ENCODE measurements around the gene TCN1. TPM values are rescaled to one million over a fixed set of nuclear protein-coding genes. Genes with fewer than 3 reads are reported as not detected.

Gene TCN1
- total RNA-seq, 1 experiment from 2014 or later = not detected

DNA sequence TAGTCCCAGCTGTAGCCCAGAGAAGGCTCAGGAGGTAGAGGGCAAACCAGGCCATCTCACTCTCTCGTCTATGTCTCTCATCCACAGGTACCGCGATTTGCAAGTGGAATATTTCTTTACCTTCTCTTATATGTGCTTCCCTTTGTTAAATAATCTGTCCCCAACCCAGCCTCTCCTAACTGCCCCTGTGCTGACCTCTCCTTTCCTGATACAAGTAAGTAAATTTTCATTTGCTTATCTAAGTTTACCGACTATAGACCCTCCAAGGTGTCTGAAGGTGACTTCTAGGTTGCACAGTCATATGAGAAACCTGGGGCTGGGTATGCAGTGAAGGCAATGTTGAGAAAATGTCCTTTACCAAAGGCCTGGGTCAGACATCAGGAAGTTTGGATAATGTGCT lies 20.9 kb downstream of the TCN1 start, which contains the start of gene CBLIF:
TSS of gene CBLIF (minus strand) at position 101 of the 400 bp plus-strand sequence. CDS start at position 55, 46 bp downstream.
- BruUV-seq (replicated peaks) = no TSS peak
- Histone ChIP-seq H3K27ac (ENCODE audit: low read depth, low read length, poor library complexity, severe bottlenecking) (no peak within 1 kb of the TSS), H3K4me3 (ENCODE audit: low read depth, low read length, poor library complexity, severe bottlenecking) (no peak within 1 kb of the TSS), H3K9me3 (ENCODE audit: low read depth, low read length, poor library complexity, severe bottlenecking) (no peaks in the 10 kb centered on the region), H3K27me3 (replicated peaks; ENCODE audit: insufficient read depth, low read depth, low read length, poor library complexity) (no peaks in the 10 kb centered on the region), H3K4me1 (ENCODE audit: insufficient read depth, low read length, poor library complexity, severe bottlenecking) (no peaks in the 10 kb centered on the region), H3K36me3 (ENCODE audit: insufficient read depth, low read length, poor library complexity, severe bottlenecking) (no peaks in the 10 kb centered on the region)
- intact Hi-C loops (cut with micrococcal nuclease; ENCODE audit: unreplicated experiment) = no loop called here
- ChIA-PET POLR2A (ENCODE audit: low non-redundant PET) (no interaction called here), CTCF (no interaction called here)
- DNase-seq (ENCODE audit: low spot score) = no peak
- no peak for TF ChIP-seq EZH2 (IDR thresholded peaks at IDR 0.05; ENCODE audit: borderline replicate concordance, low read depth, low read length, poor library complexity, severe bottlenecking)

DNA sequence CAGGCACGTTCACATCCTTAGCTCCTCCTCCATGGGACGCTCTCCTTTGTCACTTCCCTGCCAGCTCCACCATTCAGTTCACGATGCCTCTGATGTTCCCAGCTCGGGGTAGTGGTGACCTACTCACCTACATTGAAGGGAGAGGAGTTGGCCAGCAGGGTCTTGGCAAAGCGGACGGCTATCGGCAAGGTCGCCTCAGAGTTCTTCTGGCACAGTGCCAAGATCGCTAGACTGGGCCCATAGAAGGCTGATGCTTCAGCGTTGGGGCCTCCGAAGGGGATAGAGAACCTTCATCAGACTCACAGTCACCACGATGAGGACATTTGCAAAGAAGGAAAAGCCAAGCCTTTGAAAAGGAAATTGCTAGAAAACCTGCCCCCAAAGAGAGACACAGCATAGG lies 24.0 kb downstream of the TCN1 start:
- Histone ChIP-seq H3K4me3 (ENCODE audit: low read depth, low read length, poor library complexity, severe bottlenecking) (no peak overlapping the region), H3K27me3 (replicated peaks; ENCODE audit: insufficient read depth, low read depth, low read length, poor library complexity) (peaks cover 11% of the 10 kb centered on the region), H3K9me3 (ENCODE audit: low read depth, low read length, poor library complexity, severe bottlenecking) (no peaks in the 10 kb centered on the region), H3K4me1 (ENCODE audit: insufficient read depth, low read length, poor library complexity, severe bottlenecking) (no peaks in the 10 kb centered on the region), H3K27ac (ENCODE audit: low read depth, low read length, poor library complexity, severe bottlenecking) (no peak overlapping the region), H3K36me3 (ENCODE audit: insufficient read depth, low read length, poor library complexity, severe bottlenecking) (no peaks in the 10 kb centered on the region)
- no peak for TF ChIP-seq EZH2 (IDR thresholded peaks at IDR 0.05; ENCODE audit: borderline replicate concordance, low read depth, low read length, poor library complexity, severe bottlenecking)
- TF ChIP-seq, protein P1, sequence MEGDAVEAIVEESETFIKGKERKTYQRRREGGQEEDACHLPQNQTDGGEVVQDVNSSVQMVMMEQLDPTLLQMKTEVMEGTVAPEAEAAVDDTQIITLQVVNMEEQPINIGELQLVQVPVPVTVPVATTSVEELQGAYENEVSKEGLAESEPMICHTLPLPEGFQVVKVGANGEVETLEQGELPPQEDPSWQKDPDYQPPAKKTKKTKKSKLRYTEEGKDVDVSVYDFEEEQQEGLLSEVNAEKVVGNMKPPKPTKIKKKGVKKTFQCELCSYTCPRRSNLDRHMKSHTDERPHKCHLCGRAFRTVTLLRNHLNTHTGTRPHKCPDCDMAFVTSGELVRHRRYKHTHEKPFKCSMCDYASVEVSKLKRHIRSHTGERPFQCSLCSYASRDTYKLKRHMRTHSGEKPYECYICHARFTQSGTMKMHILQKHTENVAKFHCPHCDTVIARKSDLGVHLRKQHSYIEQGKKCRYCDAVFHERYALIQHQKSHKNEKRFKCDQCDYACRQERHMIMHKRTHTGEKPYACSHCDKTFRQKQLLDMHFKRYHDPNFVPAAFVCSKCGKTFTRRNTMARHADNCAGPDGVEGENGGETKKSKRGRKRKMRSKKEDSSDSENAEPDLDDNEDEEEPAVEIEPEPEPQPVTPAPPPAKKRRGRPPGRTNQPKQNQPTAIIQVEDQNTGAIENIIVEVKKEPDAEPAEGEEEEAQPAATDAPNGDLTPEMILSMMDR (conservative IDR thresholded peaks at IDR 0.05; ENCODE audit: low read depth, low read length) = no peak
- ChIA-PET CTCF (no interaction called here), POLR2A (ENCODE audit: low non-redundant PET) (interaction anchor here (0.6 kb wide), 1 partner anchor 21 kb away, joined by 3 read pairs; no protein-coding TSS in a partner anchor)
- no peak for DNase-seq (ENCODE audit: low spot score)
- no TSS peak for BruUV-seq (replicated peaks)
- intact Hi-C loops (cut with micrococcal nuclease; ENCODE audit: unreplicated experiment) = no loop called here

DNA sequence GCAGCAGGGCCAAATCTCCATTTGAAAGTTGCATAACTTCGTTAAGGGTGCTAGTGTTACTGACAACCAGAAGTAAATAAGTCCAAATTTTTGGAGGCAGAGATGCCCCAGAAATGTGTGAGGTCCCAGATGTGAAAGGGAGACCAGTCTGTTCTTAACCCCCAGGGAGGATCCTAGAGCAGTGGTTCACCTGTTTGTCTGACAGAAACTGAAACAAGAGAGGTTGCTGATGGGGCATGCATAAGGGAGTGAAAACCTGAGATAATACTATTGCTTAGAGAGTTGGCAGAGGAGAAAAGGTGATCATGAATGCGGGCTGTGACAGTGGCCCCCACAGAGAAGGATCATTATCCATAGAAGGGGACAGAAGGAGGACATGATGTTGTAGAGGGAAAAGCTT lies 24.8 kb downstream of the TCN1 start:
- H3K27ac ChIP-seq (ENCODE audit: low read depth, low read length, poor library complexity, severe bottlenecking) = no peak overlapping the region
- no peak overlapping the region for H3K4me3 ChIP-seq (ENCODE audit: low read depth, low read length, poor library complexity, severe bottlenecking)
- POLR2A ChIA-PET (ENCODE audit: low non-redundant PET) = no interaction called here
- CTCF ChIA-PET = no interaction called here
- TF ChIP-seq, protein P1 (conservative IDR thresholded peaks at IDR 0.05; ENCODE audit: low read depth, low read length) = no peak
- TF ChIP-seq EZH2 (IDR thresholded peaks at IDR 0.05; ENCODE audit: borderline replicate concordance, low read depth, low read length, poor library complexity, severe bottlenecking) = no peak
- no TSS peak for BruUV-seq (replicated peaks)
- H3K4me1 ChIP-seq (ENCODE audit: insufficient read depth, low read length, poor library complexity, severe bottlenecking) = no peaks in the 10 kb centered on the region
- peaks cover 16% of the 10 kb centered on the region for H3K27me3 ChIP-seq (replicated peaks; ENCODE audit: insufficient read depth, low read depth, low read length, poor library complexity)
- intact Hi-C loops (cut with micrococcal nuclease; ENCODE audit: unreplicated experiment) = no loop called here
- no peak for DNase-seq (ENCODE audit: low spot score)
- no peaks in the 10 kb centered on the region for H3K9me3 ChIP-seq (ENCODE audit: low read depth, low read length, poor library complexity, severe bottlenecking)
- no peaks in the 10 kb centered on the region for H3K36me3 ChIP-seq (ENCODE audit: insufficient read depth, low read length, poor library complexity, severe bottlenecking)

DNA sequence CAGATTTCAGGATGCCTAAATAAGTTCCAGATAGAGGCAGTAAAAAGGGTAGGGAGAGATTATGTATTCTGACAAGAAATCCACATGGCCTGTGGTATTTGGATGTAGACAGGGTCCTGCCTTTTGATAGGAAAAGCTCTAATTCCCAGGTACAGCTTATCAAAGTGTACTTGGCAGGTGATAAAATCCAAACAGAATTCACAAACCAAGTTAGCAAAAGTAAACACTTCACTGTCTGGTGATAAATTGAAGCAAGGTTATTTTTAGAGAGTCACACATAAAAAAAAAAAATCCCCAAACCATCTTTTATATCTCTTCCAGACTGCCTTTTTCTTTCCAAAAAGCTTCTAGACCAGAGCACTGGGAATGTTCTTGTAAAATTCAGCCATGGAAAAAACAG lies 26.7 kb downstream of the TCN1 start:
- BruUV-seq (replicated peaks) = no TSS peak
- DNase-seq (ENCODE audit: low spot score) = no peak
- no peak overlapping the region for H3K4me3 ChIP-seq (ENCODE audit: low read depth, low read length, poor library complexity, severe bottlenecking)
- no peaks in the 10 kb centered on the region for H3K36me3 ChIP-seq (ENCODE audit: insufficient read depth, low read length, poor library complexity, severe bottlenecking)
- intact Hi-C loops (cut with micrococcal nuclease; ENCODE audit: unreplicated experiment) = no loop called here
- ChIA-PET CTCF (no interaction called here), POLR2A (ENCODE audit: low non-redundant PET) (no interaction called here)
- H3K27ac ChIP-seq (ENCODE audit: low read depth, low read length, poor library complexity, severe bottlenecking) = no peak overlapping the region
- no peaks in the 10 kb centered on the region for H3K4me1 ChIP-seq (ENCODE audit: insufficient read depth, low read length, poor library complexity, severe bottlenecking)
- TF ChIP-seq EZH2 (IDR thresholded peaks at IDR 0.05; ENCODE audit: borderline replicate concordance, low read depth, low read length, poor library complexity, severe bottlenecking) = no peak
- TF ChIP-seq, protein P1 (conservative IDR thresholded peaks at IDR 0.05; ENCODE audit: low read depth, low read length) = no peak
- H3K27me3 ChIP-seq (replicated peaks; ENCODE audit: insufficient read depth, low read depth, low read length, poor library complexity) = peaks cover 18% of the 10 kb centered on the region
- H3K9me3 ChIP-seq (ENCODE audit: low read depth, low read length, poor library complexity, severe bottlenecking) = no peaks in the 10 kb centered on the region
